Measurements from ENCODE around the gene RBPJL.

The RBPJL gene

GRCh38 chr20:45306431-45306982 is at the start of gene RBPJL:
Gene RBPJL, plus strand, starts transcription at chr20:45306840. Its CDS starts 83 bp downstream, at chr20:45306923.
- peak; percentile 45 for DNase-seq (ENCODE audit: low read depth in 2 of 2)

- no peak for DNase-seq (ENCODE audit: low read depth in 2 of 2)
Observed at GRCh38 chr20:45257161-45257560, 49.5 kb upstream of the RBPJL start.

- no peak for DNase-seq (ENCODE audit: low read depth in 2 of 2)
Observed at GRCh38 chr20:45257711-45258110, 48.9 kb upstream of the RBPJL start.

- no peak for DNase-seq (ENCODE audit: low read depth in 2 of 2)
Observed at GRCh38 chr20:45258259-45258658, 48.4 kb upstream of the RBPJL start.

GRCh38 chr20:45258664-45259063 is 48.0 kb upstream of the RBPJL start:
- no peak for DNase-seq (ENCODE audit: low read depth in 2 of 2)

GRCh38 chr20:45263556-45264266 is 42.9 kb upstream of the RBPJL start:
- DNase-seq (ENCODE audit: low read depth in 2 of 2): no peak

GRCh38 chr20:45266977-45267376 is 39.7 kb upstream of the RBPJL start:
- no peak for DNase-seq (ENCODE audit: low read depth in 2 of 2)

GRCh38 chr20:45268531-45268930 is 38.1 kb upstream of the RBPJL start:
- DNase-seq (ENCODE audit: low read depth in 2 of 2): no peak

GRCh38 chr20:45269056-45269455 is 37.6 kb upstream of the RBPJL start:
- no peak for DNase-seq (ENCODE audit: low read depth in 2 of 2)

GRCh38 chr20:45269754-45270270 is 36.8 kb upstream of the RBPJL start:
- DNase-seq (ENCODE audit: low read depth in 2 of 2): no peak

GRCh38 chr20:45275338-45275737 is 31.3 kb upstream of the RBPJL start:
- no peak for DNase-seq (ENCODE audit: low read depth in 2 of 2)

- DNase-seq (ENCODE audit: low read depth in 2 of 2): no peak
Observed at GRCh38 chr20:45279992-45280391, 26.6 kb upstream of the RBPJL start.

- no peak for DNase-seq (ENCODE audit: low read depth in 2 of 2)
Observed at GRCh38 chr20:45282700-45283550, 23.7 kb upstream of the RBPJL start.

- no peak for DNase-seq (ENCODE audit: low read depth in 2 of 2)
Observed at GRCh38 chr20:45283551-45284057, 23.0 kb upstream of the RBPJL start.

- no peak for DNase-seq (ENCODE audit: low read depth in 2 of 2)
Observed at GRCh38 chr20:45288376-45288775, 18.3 kb upstream of the RBPJL start.

GRCh38 chr20:45288860-45289259 is 17.8 kb upstream of the RBPJL start:
- DNase-seq (ENCODE audit: low read depth in 2 of 2): no peak

- no peak for DNase-seq (ENCODE audit: low read depth in 2 of 2)
Observed at GRCh38 chr20:45289942-45290676, 16.5 kb upstream of the RBPJL start.

- DNase-seq (ENCODE audit: low read depth in 2 of 2): peak; percentile 23 to 57
Observed at GRCh38 chr20:45290677-45291355, 15.8 kb upstream of the RBPJL start.

GRCh38 chr20:45291526-45291925 is 15.1 kb upstream of the RBPJL start:
- no peak for DNase-seq (ENCODE audit: low read depth in 2 of 2)

- DNase-seq (ENCODE audit: low read depth in 2 of 2): no peak
Observed at GRCh38 chr20:45292343-45292742, 14.3 kb upstream of the RBPJL start.
